HG02610 (cell line): Measurements from ENCODE around the gene PCGF3.
"Not testable (repeated sequence)": the region's sequence is repeated elsewhere in the genome, so short reads cannot be mapped to it uniquely, and the experiment has no call there.

Source experiments
- ATAC-seq: cut with Tn5 transposase; IDR thresholded peaks from one replicate; pipeline ENCODE4 v1.9.1; 2021; ENCODE audit warnings: mild to moderate bottlenecking, moderate library complexity; ENCODE audit not compliant: unreplicated experiment

Gene PCGF3

GRCh38 chr4:793941-794621 lies 88.4 kb downstream of the PCGF3 start:
- ATAC-seq, result no peak

GRCh38 chr4:794900-795725 lies 89.5 kb downstream of the PCGF3 start:
- no peak for ATAC-seq

GRCh38 chr4:795726-796119 lies 90.1 kb downstream of the PCGF3 start:
- no peak for ATAC-seq

GRCh38 chr4:796206-796605 lies 90.6 kb downstream of the PCGF3 start:
- no peak for ATAC-seq

GRCh38 chr4:797066-797465 lies 91.4 kb downstream of the PCGF3 start:
- no peak for ATAC-seq

- no peak for ATAC-seq
Observed at GRCh38 chr4:801436-802124, 95.9 kb downstream of the PCGF3 start.

- no peak for ATAC-seq
Observed at GRCh38 chr4:803884-804283, 98.3 kb downstream of the PCGF3 start.

- no peak for ATAC-seq
Observed at GRCh38 chr4:804804-805203, 99.2 kb downstream of the PCGF3 start.

GRCh38 chr4:806979-807378 lies 101.3 kb downstream of the PCGF3 start:
- ATAC-seq, result not testable (repeated sequence)

- ATAC-seq, result no peak
Observed at GRCh38 chr4:807792-808191, 102.2 kb downstream of the PCGF3 start.

GRCh38 chr4:808860-809570 lies 103.4 kb downstream of the PCGF3 start:
- ATAC-seq, result no peak

- ATAC-seq, result no peak
Observed at GRCh38 chr4:813900-814299, 108.3 kb downstream of the PCGF3 start.

GRCh38 chr4:814312-814850 lies 108.7 kb downstream of the PCGF3 start:
- ATAC-seq, result no peak

- no peak for ATAC-seq
Observed at GRCh38 chr4:815464-816146, 110.0 kb downstream of the PCGF3 start.

- ATAC-seq, result no peak
Observed at GRCh38 chr4:818106-818921, 112.7 kb downstream of the PCGF3 start.

GRCh38 chr4:819401-820229 lies 114.0 kb downstream of the PCGF3 start:
- ATAC-seq, result no peak
